Coronary artery (tissue), 2 donors: Measurements from ENCODE around the gene NCOR1.
"Not testable (repeated sequence)": the region's sequence is repeated elsewhere in the genome, so short reads cannot be mapped to it uniquely, and the experiment has no call there.

Experiments
- DNase-seq: peaks from one replicate; pipeline ENCODE4 v3.0.0-alpha.2; 2017; ENCODE audit warnings: low spot score
- H3K27ac ChIP-seq, 2 donors: fragments of 200-600 bp; sonication (generic); one replicate each; pipeline ENCODE4 v1.5.1; 2016 to 2019
- H3K4me3 ChIP-seq: fragments of 200-600 bp; sonication (generic); 2 replicates; pipeline ENCODE4 v1.5.1; 2016; ENCODE audit warnings: mild to moderate bottlenecking, moderate library complexity
- CTCF ChIP-seq: fragments of 200-600 bp; sonication (generic); IDR thresholded peaks from one replicate; pipeline ENCODE4 v1.5.1; 2019; ENCODE audit warnings: antibody characterized with exemption

NCOR1 gene

GRCh38 chr17:16214190-16215001 lies 938 bp downstream of the NCOR1 start:
- DNase-seq: no peak
- Histone ChIP-seq H3K4me3 (peak overlapping the region; percentile 96), H3K27ac (peak overlapping the region; percentile 95 to 97)
- TF ChIP-seq CTCF: no peak

GRCh38 chr17:16212793-16213192 lies 2.5 kb downstream of the NCOR1 start:
- DNase-seq: no peak
- no peak overlapping the region for H3K27ac ChIP-seq
- TF ChIP-seq CTCF: no peak
- no peak overlapping the region for H3K4me3 ChIP-seq

GRCh38 chr17:16211590-16211989 lies 3.7 kb downstream of the NCOR1 start:
- no peak for DNase-seq
- no peak for TF ChIP-seq CTCF
- no peak overlapping the region for H3K27ac ChIP-seq
- no peak overlapping the region for H3K4me3 ChIP-seq

- H3K27ac ChIP-seq, H3K4me3 ChIP-seq, DNase-seq: not testable (repeated sequence)
These were observed 10.6 kb downstream of the NCOR1 start for GRCh38 chr17:16204763-16205162.

GRCh38 chr17:16202554-16203500 lies 12.5 kb downstream of the NCOR1 start:
- Histone ChIP-seq H3K27ac (peak overlapping the region; percentile 44 to 63), H3K4me3 (peak overlapping the region; percentile 25)
- not testable (repeated sequence) for DNase-seq

- peak overlapping the region in 1 of 2 donors; percentile 32 for H3K27ac ChIP-seq
- not testable (repeated sequence) for DNase-seq, H3K4me3 ChIP-seq
These were observed 13.6 kb downstream of the NCOR1 start for GRCh38 chr17:16201693-16202131.

- no peak for TF ChIP-seq CTCF
- DNase-seq: no peak
- Histone ChIP-seq H3K4me3 (peak overlapping the region; percentile 23), H3K27ac (peak overlapping the region; percentile 20 to 48)
These were observed 16.2 kb downstream of the NCOR1 start for GRCh38 chr17:16199093-16199492.

GRCh38 chr17:16197276-16197675 lies 18.1 kb downstream of the NCOR1 start:
- no peak for TF ChIP-seq CTCF
- H3K4me3 ChIP-seq: no peak overlapping the region
- DNase-seq: no peak
- H3K27ac ChIP-seq: no peak overlapping the region

- H3K4me3 ChIP-seq, H3K27ac ChIP-seq, DNase-seq: not testable (repeated sequence)
These were observed 21.0 kb downstream of the NCOR1 start for GRCh38 chr17:16194307-16194835.
